HG03066 (cell line): ENCODE measurements around the gene TRIP13.
"Not testable (repeated sequence)": the region's sequence is repeated elsewhere in the genome, so short reads cannot be mapped to it uniquely, and the experiment has no call there.

Source experiments
- ATAC-seq: cut with Tn5 transposase; IDR thresholded peaks from one replicate; pipeline ENCODE4 v1.9.1; 2021; ENCODE audit warnings: low read depth; ENCODE audit not compliant: unreplicated experiment

TRIP13 gene

DNA sequence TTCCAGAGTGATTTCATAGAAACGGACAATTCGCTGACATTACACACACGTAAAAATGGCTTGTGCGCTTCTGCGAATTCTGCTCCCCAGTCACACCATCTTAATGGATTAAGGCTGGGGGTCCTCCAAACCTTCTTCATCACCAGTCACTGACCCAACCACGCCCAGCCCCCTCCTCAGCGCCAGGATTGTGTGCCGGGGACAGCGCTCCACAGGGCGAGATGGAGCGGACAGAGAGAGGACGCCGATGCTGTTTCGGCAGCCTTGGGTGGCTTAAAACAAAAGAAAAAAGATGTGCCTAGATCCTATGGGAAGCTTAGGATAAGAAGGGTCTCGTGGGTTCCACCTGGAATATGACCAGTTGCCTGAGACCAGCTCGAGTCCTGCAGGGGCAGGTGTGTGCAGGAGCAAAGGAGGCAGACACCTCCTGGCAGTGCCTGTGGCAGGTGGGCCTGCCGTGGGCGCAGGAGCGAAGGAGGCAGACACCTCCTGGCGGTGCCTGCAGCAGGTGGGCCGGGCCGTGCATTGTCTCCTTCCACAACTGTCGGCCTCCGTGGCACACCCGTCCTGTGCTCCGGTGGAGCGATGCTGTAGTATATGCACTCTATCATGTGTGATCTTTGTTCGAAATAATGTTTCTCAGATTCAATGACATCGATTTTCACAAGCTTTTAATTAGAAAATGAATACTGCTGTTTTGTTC, 20.9 kb upstream of the TRIP13 start:
- ATAC-seq = no peak

DNA sequence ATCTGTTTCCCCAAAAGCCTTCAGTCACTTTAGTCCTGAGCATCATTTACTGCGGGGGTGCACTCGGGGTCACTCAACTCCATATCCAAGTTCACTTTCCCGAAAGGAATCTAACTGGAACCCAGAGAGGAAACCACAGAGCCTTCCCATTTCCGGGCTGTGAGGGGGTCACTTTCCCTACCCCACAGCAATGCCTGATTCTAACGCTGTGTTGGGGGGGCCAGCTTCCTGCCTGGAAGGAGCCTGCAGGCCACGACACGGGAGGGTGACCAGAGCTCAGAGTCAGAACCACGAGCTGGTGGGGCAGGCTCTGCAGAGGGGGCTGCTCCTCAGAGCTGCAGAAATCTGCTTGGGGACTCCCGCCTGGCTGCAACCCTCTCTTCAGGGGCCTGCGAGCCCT, 20.4 kb upstream of the TRIP13 start:
- no peak for ATAC-seq

DNA sequence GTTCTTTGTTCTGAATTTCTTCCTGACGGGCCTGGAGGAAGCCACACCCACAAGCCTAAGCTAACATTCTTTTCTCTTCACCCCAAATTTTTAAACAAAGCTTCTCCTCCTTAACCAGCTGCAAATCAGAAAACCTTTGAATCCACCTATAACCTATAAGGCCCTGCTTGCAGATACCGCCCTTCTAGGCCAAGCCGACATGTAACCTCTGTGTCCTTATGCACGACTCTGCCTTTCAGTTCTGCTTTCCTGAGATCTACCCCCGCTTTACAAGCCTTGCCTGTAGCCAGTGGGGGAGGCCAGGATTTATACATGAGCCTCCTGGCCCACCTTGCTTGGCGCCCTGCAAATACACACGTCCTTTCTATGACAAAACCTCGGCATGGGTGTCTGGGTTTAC, 19.4 kb upstream of the TRIP13 start:
- ATAC-seq = no peak

DNA sequence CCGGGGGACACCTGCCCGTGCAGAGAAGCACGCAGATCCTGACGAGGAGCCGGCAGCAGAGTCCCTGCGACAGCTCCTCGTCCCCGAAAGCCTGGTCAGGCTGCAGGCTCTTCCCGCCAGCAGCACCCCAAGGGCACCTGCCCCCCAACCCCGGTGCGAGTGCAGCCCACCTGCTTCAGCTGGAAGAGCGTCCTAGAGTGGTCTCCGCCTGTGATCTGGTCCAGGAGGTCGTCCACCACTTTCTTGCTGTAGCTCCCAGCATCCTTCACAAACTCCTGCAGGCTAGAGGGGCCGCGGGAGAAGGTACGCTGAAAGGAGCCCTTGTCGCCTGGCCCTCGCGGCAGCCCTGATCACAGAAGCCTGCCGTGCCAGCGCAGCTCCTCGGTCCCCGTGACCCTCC, 16.8 kb upstream of the TRIP13 start:
- ATAC-seq = no peak

DNA sequence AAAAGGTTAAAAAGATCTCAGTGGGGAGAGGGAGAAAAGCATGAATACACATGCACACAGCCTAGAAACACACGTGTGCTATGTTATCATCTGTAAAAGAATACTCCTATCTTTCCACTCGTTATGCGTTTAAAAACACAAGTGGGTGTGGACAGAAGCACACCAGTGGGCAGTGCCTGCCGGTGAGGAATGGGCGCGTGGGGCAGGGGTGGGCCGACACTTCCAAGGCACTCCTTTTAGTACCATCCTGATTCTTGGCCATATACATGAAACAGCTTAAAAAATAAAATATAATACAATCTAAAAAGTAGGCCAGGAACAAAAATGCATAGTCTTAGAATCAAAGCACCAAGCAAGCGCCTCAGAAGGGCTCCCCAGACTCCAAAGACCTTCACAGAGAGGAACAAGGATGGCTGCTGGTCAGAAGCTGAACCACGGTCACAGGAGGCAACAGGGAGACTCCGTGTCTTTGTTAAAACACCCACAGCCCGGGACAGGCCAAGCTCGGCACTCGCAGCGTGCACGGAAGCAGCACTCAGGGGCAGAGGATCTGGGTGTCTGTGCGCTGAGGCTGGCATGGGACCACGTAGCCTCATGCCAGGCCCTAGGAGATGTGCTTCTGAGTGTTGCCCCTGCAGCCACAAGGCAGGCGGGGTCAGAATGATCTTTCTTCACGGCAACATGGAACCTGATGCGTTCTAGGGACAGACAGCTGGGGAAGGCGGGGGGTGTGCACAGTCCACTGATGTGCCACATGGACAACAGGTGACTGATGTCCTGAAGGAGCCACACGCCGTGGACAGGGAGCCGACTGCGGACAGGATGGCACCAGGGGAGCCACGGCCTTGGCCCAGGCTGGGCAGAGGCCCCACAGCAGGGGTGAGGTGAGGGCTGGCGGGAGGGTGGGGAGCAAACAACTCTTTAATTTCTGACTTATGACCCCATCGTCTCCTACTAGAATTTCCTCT, 16.0 kb upstream of the TRIP13 start:
- ATAC-seq = no peak

DNA sequence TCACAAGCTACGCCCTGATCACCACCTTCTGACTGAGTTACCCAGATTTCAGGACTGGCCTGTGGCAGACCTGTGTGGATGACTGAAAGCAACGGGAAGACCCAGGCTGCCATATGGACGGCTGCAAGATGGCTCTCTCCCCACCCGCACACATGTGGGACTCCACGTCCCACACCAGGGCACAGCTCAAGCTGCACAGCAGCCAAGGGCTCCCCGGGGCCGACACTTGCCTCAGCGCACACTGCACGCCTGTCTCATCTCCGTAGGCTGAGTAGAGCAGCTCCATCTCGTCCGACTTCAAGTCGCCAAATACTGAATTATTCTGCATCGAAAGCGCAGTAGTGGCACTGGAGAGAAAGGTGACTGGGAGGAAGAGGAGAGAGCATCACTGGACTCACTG, 14.6 kb upstream of the TRIP13 start:
- no peak for ATAC-seq

DNA sequence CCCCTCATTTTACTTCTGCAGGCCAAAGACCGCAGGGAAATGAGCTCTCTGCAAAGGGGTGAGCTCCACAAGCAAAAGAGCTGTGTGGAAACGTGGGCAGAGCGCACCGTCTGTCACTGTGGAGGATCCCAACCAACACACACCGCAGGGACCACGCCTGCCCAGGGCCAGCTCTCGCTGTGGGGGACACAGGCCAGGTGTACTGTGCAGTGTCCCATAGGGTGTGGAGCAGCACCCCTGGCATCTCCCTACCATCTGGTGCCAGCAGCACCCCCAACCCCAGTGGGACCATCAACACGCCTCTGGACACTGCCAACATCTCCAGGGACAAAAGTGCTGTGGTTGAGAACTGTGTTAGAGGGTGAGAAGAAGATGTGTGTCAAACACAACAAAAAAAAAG, 14.0 kb upstream of the TRIP13 start:
- ATAC-seq = not testable (repeated sequence)

DNA sequence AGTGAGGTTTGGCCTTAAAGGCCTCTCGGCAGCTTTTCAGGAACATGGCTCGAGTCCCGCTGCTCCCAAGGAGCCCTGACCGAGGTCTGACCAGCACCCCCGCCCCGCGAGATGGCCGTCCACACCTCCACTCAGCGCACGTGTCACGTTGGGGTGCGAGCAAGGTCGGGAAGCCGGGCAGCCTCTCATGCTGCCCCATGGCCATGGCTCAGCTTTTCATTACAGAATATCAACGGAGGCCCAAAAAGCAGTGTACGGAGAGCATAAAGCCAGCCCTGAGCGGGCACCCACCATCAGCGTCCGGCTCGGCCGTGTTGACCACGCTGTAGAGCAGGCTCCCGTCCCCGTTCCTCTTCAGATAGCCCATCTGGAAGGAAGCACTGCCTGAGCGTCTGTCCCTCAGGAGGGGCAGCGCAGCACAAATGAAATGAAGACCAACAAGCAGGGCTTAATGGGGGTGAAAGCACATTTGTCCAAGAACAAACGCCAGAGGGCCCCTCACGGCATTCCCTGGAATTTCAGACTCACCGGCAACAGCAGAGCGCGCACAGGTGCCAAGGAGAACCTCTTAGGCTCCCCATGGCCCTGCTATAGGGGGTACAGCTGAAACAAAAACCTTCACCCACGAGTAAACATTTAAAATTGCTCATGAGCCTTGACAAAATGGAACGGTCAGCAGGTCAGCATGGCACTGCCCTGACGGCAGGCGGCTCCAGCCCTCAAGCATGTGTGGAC, 11.7 kb upstream of the TRIP13 start:
- ATAC-seq = no peak

DNA sequence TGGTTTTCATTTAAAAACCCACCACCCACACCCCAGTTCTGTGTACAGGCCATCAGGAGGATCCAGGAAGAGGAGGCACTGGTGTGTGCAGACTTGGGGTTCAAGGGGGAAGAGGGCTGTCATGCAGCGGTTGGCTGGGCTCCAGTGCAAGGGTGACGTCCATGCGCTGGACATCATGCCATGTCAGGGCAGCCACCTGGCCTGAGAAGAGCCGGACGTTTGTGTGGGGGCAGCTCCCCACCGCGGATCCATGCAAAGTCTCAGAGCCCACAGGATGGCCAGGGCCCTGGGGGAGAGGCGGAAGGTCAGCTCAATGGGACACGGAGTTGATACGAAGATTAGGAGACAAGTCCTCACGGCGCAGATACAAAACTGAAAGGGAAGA, 11.1 kb upstream of the TRIP13 start:
- no peak for ATAC-seq

DNA sequence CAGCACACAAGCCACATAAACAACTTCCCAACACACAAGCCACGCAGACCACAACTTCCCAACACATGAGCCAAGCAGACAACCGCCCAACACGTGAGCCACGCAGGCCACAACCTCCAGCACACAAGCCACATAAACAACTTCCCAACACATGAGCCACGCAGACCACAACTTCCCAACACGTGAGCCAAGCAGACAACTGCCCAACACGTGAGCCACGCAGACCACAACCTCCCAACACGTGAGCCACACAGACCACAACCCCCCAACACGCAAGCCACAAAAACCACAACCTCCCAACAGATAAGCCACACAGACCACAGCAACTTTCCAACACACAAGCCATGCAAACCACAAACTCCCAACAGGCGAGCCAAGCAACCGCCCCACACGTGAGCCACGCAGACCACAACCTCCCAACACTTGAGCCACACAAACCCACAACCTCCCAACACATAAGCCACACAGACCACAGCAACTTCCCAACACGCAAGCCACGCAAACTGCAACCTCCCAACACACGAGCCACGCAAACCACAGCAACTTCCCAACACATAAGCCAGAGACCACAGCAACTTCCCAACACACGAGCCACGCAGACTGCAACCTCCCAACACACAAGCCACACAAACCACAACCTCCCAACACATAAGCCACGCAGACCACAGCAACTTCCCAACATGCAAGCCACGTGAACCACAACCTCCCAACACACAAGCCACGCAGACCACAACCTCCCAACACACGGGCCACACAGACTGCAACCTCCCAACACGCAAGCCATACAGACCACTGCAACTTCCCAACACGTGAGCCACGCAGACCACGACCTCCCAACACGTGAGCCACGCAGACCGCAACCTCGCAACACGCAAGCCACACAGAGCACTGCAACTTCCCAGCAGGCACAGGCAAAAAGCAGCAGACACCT, 10.2 kb upstream of the TRIP13 start:
- ATAC-seq = no peak

DNA sequence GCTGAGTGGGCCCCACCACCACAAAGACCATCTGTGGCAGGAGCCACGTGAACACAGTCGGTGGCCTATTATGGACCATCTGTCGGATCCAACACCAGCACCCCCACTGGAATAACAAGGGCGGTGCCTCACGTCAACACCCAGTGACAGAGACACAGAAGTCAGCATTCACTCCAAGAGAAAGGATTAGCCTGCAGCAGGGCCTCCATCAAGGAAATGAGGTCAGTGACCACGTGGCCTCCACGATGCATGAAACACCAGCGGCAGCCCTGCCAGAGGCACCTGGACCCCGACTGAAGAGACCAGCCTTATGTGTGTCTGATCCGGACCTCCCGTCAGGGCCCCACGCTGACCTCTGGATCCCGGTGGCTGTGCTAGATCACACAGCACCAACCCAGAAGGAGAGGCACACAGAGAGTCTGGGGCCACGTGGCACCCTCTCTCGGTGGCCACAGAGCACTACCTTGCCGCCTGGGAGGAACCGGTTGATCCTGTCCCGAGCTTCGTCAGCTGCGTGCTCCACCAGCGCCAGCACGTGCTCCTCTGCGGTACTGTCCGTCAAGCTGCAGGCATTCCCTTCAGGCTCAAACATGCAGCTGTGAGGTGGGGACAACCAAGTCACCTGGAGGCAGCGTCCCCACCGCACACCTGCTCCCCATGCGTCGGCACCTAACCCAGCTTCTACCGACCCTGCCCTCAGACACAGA, 9.1 kb upstream of the TRIP13 start:
- ATAC-seq = no peak

DNA sequence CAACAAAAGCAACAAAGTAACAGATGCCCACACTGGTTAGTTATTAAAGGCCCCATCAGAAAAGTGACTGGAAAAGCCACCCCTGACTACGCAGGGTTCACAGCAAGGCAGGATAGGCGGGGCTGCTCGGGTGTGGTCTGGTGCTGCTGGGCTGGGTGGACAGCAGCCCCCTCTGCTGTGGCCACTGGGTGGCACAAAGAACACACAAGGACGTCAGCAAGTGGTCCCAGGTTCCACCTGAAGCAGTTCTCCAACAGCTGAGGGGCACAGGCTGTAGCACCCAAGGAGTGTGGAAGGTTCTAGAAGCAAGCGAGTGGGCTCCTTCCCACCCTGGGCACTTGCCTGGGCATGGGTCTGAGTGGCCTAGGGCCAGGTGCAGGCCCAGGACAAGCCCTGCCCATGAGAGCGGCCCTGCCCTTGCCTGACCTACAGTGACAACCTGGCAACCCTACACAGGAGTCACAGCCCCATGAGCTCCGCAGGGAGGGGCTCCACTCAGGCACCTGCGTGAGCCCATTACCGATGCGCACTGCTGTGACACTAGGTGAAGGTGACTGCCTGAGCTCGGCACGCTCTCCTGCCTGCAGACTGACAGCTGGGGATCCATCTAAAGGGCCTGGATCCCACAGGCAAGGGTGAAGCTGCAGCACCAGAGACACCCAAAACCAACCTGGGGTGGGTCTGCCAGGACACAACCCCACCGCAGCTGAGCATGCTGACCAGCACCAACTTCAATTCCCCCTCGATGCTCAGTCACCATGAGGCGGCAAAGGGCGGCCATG, 8.1 kb upstream of the TRIP13 start:
- no peak for ATAC-seq

DNA sequence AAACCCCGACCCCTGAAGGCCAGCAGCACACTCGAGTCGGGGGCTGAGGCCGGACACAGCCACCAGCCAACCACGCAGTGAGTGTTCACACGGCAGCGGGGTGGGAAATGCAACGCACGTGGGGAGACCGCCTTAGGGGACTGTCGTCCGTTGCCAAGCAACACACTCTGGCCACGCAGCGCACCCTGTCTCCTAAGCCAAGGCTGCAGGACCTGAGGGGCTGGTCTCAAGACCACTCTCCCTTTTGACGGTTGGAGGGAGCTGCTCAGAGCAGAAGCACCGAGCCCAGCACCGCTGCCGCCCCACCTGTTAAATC, 7.6 kb upstream of the TRIP13 start:
- no peak for ATAC-seq

DNA sequence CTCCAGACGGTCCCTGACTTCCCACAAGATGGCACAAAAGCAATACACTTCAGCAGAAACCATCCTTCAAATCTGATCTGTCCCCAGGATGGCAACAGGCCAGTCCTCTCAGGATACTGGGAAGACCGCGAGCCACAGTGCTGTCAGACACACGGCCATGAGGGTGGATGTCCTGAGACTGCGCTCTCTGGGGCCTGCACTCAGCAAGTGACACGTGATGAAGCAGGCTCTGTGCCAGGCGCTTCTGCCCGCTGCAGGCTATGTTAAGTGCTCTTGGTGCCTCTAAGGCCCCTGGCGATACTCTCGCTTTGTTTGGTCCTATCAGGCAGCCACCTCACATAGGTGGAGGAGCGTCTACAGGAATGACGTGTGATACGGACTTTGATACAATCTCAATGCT, 7.2 kb upstream of the TRIP13 start:
- ATAC-seq = no peak

DNA sequence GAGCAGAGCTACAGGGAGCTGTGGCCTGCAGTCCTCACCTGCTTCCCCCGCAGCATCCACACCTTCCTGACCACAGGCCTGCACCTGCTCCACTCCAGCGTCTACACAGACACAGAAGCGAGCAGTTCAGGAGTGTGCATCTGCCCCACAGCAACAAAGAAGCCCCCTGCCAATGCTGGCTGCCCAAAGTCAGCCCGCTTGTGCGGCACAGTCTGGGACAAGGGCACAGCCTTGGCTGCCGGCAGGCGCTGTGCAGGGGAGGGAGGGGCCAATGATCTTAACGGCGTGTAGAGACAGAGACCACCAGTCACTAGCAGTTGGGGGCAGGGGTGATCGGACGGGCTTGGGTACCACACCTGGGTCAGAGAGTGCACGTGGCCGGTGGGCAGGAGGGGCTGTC, 6.6 kb upstream of the TRIP13 start:
- ATAC-seq = no peak

DNA sequence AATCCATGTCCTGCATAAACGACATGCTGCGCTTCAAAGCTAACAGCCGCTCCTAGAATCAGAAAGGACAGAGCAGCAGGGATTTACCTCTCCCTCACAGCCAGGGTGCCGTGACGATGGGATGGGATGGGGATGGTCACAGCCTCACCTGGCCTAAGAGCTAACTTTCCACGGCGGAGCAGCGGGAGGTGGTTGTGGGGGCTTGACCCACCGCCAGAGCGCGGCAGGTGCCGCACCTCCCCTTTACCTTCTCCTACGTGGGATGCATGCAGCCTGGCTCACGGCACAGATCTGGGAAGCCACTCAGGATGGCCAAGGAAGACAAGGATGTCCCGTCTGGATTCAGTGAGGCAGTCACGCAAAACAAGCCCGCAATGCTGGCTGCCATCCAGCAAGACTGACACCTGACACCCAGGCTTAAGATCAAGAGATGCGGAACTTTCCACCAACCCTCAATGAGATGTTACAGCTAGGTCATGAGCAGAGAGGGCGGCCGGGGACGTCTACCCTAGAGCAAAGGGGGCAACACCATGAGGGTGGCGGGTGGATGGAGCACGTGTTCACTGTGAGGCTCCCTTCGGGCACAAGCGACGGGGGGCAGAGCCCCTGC, 5.9 kb upstream of the TRIP13 start:
- ATAC-seq = no peak

DNA sequence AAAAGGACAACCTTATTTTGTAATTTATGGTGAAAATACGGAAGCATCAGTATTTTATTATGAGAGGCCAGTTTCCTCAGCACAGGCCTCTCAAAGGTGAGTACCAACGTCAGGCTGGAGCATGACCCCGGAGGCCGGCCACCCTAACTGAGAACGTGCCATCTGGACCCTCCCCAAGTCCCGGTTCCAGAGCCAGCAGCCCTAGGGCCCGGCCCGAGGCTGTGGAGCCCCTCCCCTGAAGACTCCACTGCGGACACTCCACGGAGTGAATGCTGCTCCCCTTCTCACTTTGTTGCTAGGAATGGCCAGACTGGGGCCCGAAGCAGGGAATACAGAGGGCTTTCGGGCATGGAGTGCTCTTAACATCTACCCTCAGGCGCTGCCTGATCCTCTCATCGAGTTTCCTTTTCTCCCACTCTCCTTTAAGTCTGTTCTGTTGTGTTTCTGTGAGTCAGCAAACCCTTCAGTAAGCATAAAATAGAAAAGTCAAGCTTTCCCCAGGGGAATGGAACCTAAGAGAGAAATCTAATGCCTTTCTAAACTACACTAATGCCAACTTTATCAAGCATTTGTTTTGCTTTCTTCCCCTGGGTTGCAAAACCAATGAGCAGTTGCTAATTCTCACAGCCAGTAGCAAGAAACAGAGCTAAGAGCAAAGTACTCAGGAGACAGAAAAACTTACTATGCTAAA, 4.6 kb upstream of the TRIP13 start:
- no peak for ATAC-seq

DNA sequence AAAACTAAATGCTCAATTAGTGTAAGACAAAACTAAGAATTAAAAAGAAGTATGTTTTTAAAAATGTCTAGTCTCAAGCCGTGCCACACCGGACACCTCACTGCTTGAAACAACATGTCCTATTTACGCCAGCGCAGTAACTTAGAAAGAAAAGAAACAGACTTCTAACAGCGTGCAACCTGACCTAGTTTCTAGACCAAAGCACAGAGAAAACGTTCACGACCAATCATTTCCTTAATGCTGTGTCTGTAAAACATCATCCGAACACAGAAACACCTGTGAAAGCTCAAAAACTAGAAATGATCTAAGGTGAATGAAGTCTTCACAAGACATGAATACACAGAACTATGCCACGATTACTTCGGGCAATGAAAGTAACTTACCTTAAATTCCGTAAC, 4.0 kb upstream of the TRIP13 start:
- ATAC-seq = no peak
